ENCODE results near the gene CALN1. TPM values are rescaled to one million over a fixed set of nuclear protein-coding genes. Genes with fewer than 3 reads are reported as not detected.

The CALN1 gene
- total RNA-seq, 1 experiment from 2014 or later = 0.05 TPM

GRCh38 chr7:72310301-72310700, 101.8 kb downstream of the CALN1 start:
- Histone ChIP-seq H3K4me1 (ENCODE audit: control insufficient read depth, insufficient read depth, low read length) (no peaks in the 10 kb centered on the region), H3K27ac (ENCODE audit: low read length) (no peak overlapping the region), H3K4me3 (ENCODE audit: low read depth in 2 of 2, low read length in 2 of 2) (no peak overlapping the region), H3K27me3 (ENCODE audit: control insufficient read depth, insufficient read depth, low read length) (peaks cover 2% of the 10 kb centered on the region; the same call in 1 of the 2 replicates), H3K9me3 (ENCODE audit: control insufficient read depth, insufficient read depth, low read depth, low read length) (no peaks in the 10 kb centered on the region), H3K36me3 (ENCODE audit: control insufficient read depth, insufficient read depth, low read length) (no peaks in the 10 kb centered on the region)
- no TSS peak for BruUV-seq (replicated peaks)
- ATAC-seq = no peak
- in situ Hi-C loops (cut with HindIII; ENCODE audit: low pct_unique_long_range_greater_than_20kb, low sequenced_read_pairs) (no loop called here), intact Hi-C loops (cut with micrococcal nuclease; ENCODE audit: unreplicated experiment) (no loop called here)
- POLR2A ChIA-PET = no interaction called here
- CTCF ChIA-PET = no interaction called here
- TF ChIP-seq TCF7L2 (IDR thresholded peaks at IDR 0.05; ENCODE audit: low read depth, low read length) = no peak
- TF ChIP-seq, protein P1, sequence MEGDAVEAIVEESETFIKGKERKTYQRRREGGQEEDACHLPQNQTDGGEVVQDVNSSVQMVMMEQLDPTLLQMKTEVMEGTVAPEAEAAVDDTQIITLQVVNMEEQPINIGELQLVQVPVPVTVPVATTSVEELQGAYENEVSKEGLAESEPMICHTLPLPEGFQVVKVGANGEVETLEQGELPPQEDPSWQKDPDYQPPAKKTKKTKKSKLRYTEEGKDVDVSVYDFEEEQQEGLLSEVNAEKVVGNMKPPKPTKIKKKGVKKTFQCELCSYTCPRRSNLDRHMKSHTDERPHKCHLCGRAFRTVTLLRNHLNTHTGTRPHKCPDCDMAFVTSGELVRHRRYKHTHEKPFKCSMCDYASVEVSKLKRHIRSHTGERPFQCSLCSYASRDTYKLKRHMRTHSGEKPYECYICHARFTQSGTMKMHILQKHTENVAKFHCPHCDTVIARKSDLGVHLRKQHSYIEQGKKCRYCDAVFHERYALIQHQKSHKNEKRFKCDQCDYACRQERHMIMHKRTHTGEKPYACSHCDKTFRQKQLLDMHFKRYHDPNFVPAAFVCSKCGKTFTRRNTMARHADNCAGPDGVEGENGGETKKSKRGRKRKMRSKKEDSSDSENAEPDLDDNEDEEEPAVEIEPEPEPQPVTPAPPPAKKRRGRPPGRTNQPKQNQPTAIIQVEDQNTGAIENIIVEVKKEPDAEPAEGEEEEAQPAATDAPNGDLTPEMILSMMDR (IDR thresholded peaks at IDR 0.05) = no peak
- TF ChIP-seq POLR2AphosphoS5 (IDR thresholded peaks at IDR 0.05; ENCODE audit: low read depth, low read length) = no peak
- no peak for TF ChIP-seq REST (IDR thresholded peaks at IDR 0.05; ENCODE audit: insufficient read depth in 1 of 2, low read depth in 2 of 2, low read length in 1 of 2)
- no peak for TF ChIP-seq SIN3A (IDR thresholded peaks at IDR 0.05; ENCODE audit: borderline replicate concordance, insufficient read depth, low read depth, low read length)
- DNase-seq (ENCODE audit: low read depth, low spot score) = no peak

- POLR2A ChIA-PET = no interaction called here
These were observed 102.7 kb downstream of the CALN1 start for GRCh38 chr7:72309476-72309875.

More at GRCh38 chr7:72309476-72309875, 102.7 kb downstream of the CALN1 start:
- Histone ChIP-seq H3K9me3 (ENCODE audit: control insufficient read depth, insufficient read depth, low read depth, low read length) (no peaks in the 10 kb centered on the region), H3K27me3 (ENCODE audit: control insufficient read depth, insufficient read depth, low read length) (peaks cover 2% of the 10 kb centered on the region; the same call in 1 of the 2 replicates), H3K4me3 (ENCODE audit: low read depth in 2 of 2, low read length in 2 of 2) (no peak overlapping the region), H3K27ac (ENCODE audit: low read length) (no peak overlapping the region), H3K4me1 (ENCODE audit: control insufficient read depth, insufficient read depth, low read length) (no peaks in the 10 kb centered on the region), H3K36me3 (ENCODE audit: control insufficient read depth, insufficient read depth, low read length) (no peaks in the 10 kb centered on the region)
- intact Hi-C loops (cut with micrococcal nuclease; ENCODE audit: unreplicated experiment) = no loop called here
- DNase-seq (ENCODE audit: low read depth, low spot score) (no peak), ATAC-seq (no peak)
- TF ChIP-seq SIN3A (IDR thresholded peaks at IDR 0.05; ENCODE audit: borderline replicate concordance, insufficient read depth, low read depth, low read length) (no peak), REST (IDR thresholded peaks at IDR 0.05; ENCODE audit: insufficient read depth in 1 of 2, low read depth in 2 of 2, low read length in 1 of 2) (no peak), POLR2AphosphoS5 (IDR thresholded peaks at IDR 0.05; ENCODE audit: low read depth, low read length) (no peak), TCF7L2 (IDR thresholded peaks at IDR 0.05; ENCODE audit: low read depth, low read length) (no peak)
- TF ChIP-seq, protein P1 (IDR thresholded peaks at IDR 0.05) = no peak
- CTCF ChIA-PET = interaction anchor here (0.6 kb wide), 1 partner anchor 142 kb away, joined by 3 read pairs; no protein-coding TSS in a partner anchor
- in situ Hi-C loops (cut with HindIII; ENCODE audit: low pct_unique_long_range_greater_than_20kb, low sequenced_read_pairs) = no loop called here
- no TSS peak for BruUV-seq (replicated peaks)

Measured in Panc1 (cell line).